Activated T-cell treated with anti-CD3 and anti-CD28 coated beads, Interleukin-2, amount 50 U/mL, for 4 hours (primary cell): ENCODE results near the gene EPN1. TPM values are rescaled to one million over a fixed set of nuclear protein-coding genes. Genes with fewer than 3 reads are reported as not detected.

Experiments
- ATAC-seq, 2 donors: fragments of 200-7000 bp; cut with Tn5 transposase; one replicate each; pipeline ENCODE4 v1.10.0; 2021
- DNase-seq: peaks from one replicate; pipeline ENCODE4 v3.0.0-alpha.2; 2020
- H3K27me3 Mint-ChIP-seq: one replicate; pipeline ENCODE4 v1.8.0; 2021; ENCODE audit warnings: low read depth, mixed read lengths
- H3K36me3 Mint-ChIP-seq: one replicate; pipeline ENCODE4 v1.8.0; 2022; ENCODE audit warnings: mixed read lengths; ENCODE audit not compliant: insufficient read depth
- H3K4me1 Mint-ChIP-seq: one replicate; pipeline ENCODE4 v1.8.0; 2021; ENCODE audit warnings: low read depth, mixed read lengths
- H3K4me3 Mint-ChIP-seq: one replicate; pipeline ENCODE4 v1.8.0; 2021; ENCODE audit warnings: mild to moderate bottlenecking, moderate library complexity, mixed read lengths
- H3K9me3 Mint-ChIP-seq: one replicate; pipeline ENCODE4 v1.8.0; 2021; ENCODE audit warnings: mixed read lengths
- total RNA-seq, 3 donors: library from RNA; stranded (reverse); gene quantifications; one replicate each; pipeline ENCODE4 v1.2.1, GENCODE V29; 2021

The EPN1 gene
- total RNA-seq, 3 donors from 2014 or later = 55.0 to 61.4 (median 55.2) TPM

- H3K4me1 Mint-ChIP-seq = no peaks in the 10 kb centered on the region
- H3K36me3 Mint-ChIP-seq = peaks cover 21% of the 10 kb centered on the region
- H3K4me3 Mint-ChIP-seq = no peak overlapping the region
Measured at GRCh38 chr19:55695511-55696290, 20.7 kb downstream of the EPN1 start.

GRCh38 chr19:55696301-55697068 lies 21.5 kb downstream of the EPN1 start:
- ATAC-seq (no peak), DNase-seq (no peak)
- H3K4me3 Mint-ChIP-seq = no peak overlapping the region
- no peaks in the 10 kb centered on the region for H3K4me1 Mint-ChIP-seq
- H3K36me3 Mint-ChIP-seq = peaks cover 22% of the 10 kb centered on the region
- H3K27me3 Mint-ChIP-seq = no peaks in the 10 kb centered on the region
- no peaks in the 10 kb centered on the region for H3K9me3 Mint-ChIP-seq

More at GRCh38 chr19:55695511-55696290, 20.7 kb downstream of the EPN1 start:
- H3K9me3 Mint-ChIP-seq = no peaks in the 10 kb centered on the region
- ATAC-seq (no peak), DNase-seq (no peak)
- H3K27me3 Mint-ChIP-seq = no peaks in the 10 kb centered on the region

- Mint-ChIP-seq H3K9me3 (no peaks in the 10 kb centered on the region), H3K27me3 (no peaks in the 10 kb centered on the region), H3K4me1 (no peaks in the 10 kb centered on the region), H3K4me3 (no peak overlapping the region), H3K36me3 (peaks cover 22% of the 10 kb centered on the region)
- no peak for DNase-seq
- no peak for ATAC-seq
Measured at GRCh38 chr19:55697069-55697440, 22.0 kb downstream of the EPN1 start.

- H3K4me1 Mint-ChIP-seq = no peaks in the 10 kb centered on the region
- no peaks in the 10 kb centered on the region for H3K27me3 Mint-ChIP-seq
Measured at GRCh38 chr19:55697698-55698097, 22.7 kb downstream of the EPN1 start.

GRCh38 chr19:55698256-55698655 lies 23.2 kb downstream of the EPN1 start:
- H3K4me3 Mint-ChIP-seq = no peak overlapping the region
- DNase-seq = no peak
- no peaks in the 10 kb centered on the region for H3K9me3 Mint-ChIP-seq
- H3K27me3 Mint-ChIP-seq = no peaks in the 10 kb centered on the region
- peaks cover 20% of the 10 kb centered on the region for H3K36me3 Mint-ChIP-seq
- ATAC-seq = no peak
- no peaks in the 10 kb centered on the region for H3K4me1 Mint-ChIP-seq

More at GRCh38 chr19:55697698-55698097, 22.7 kb downstream of the EPN1 start:
- H3K4me3 Mint-ChIP-seq = no peak overlapping the region
- DNase-seq = no peak
- no peak for ATAC-seq
- H3K9me3 Mint-ChIP-seq = no peaks in the 10 kb centered on the region
- peaks cover 22% of the 10 kb centered on the region for H3K36me3 Mint-ChIP-seq

GRCh38 chr19:55699221-55699620 lies 24.2 kb downstream of the EPN1 start:
- no peak for ATAC-seq
- Mint-ChIP-seq H3K27me3 (no peaks in the 10 kb centered on the region), H3K36me3 (peaks cover 18% of the 10 kb centered on the region)

GRCh38 chr19:55700813-55701212 lies 25.8 kb downstream of the EPN1 start:
- Mint-ChIP-seq H3K4me1 (peaks cover 2% of the 10 kb centered on the region), H3K9me3 (no peaks in the 10 kb centered on the region)

More at GRCh38 chr19:55699221-55699620, 24.2 kb downstream of the EPN1 start:
- no peaks in the 10 kb centered on the region for H3K9me3 Mint-ChIP-seq
- H3K4me1 Mint-ChIP-seq = peaks cover 2% of the 10 kb centered on the region
- no peak for DNase-seq
- no peak overlapping the region for H3K4me3 Mint-ChIP-seq

GRCh38 chr19:55702131-55702627 lies 27.2 kb downstream of the EPN1 start:
- peaks cover 13% of the 10 kb centered on the region for H3K36me3 Mint-ChIP-seq
- H3K27me3 Mint-ChIP-seq = no peaks in the 10 kb centered on the region
- DNase-seq = no peak

More at GRCh38 chr19:55700813-55701212, 25.8 kb downstream of the EPN1 start:
- peaks cover 19% of the 10 kb centered on the region for H3K36me3 Mint-ChIP-seq
- H3K4me3 Mint-ChIP-seq = no peak overlapping the region
- DNase-seq = no peak
- no peak for ATAC-seq
- H3K27me3 Mint-ChIP-seq = no peaks in the 10 kb centered on the region

GRCh38 chr19:55703790-55704215 lies 28.8 kb downstream of the EPN1 start:
- Mint-ChIP-seq H3K36me3 (peaks cover 7% of the 10 kb centered on the region), H3K4me3 (no peak overlapping the region), H3K9me3 (no peaks in the 10 kb centered on the region), H3K4me1 (peaks cover 2% of the 10 kb centered on the region), H3K27me3 (no peaks in the 10 kb centered on the region)
- DNase-seq (peak; percentile 37), ATAC-seq (peak; percentile 54 to 70)

More at GRCh38 chr19:55702131-55702627, 27.2 kb downstream of the EPN1 start:
- H3K9me3 Mint-ChIP-seq = no peaks in the 10 kb centered on the region
- ATAC-seq = no peak
- H3K4me1 Mint-ChIP-seq = peaks cover 2% of the 10 kb centered on the region
- no peak overlapping the region for H3K4me3 Mint-ChIP-seq

GRCh38 chr19:55704494-55705245 lies 29.6 kb downstream of the EPN1 start:
- ATAC-seq (no peak), DNase-seq (no peak)
- Mint-ChIP-seq H3K36me3 (peaks cover 7% of the 10 kb centered on the region), H3K4me1 (peaks cover 2% of the 10 kb centered on the region), H3K27me3 (no peaks in the 10 kb centered on the region), H3K9me3 (no peaks in the 10 kb centered on the region), H3K4me3 (no peak overlapping the region)

- no peak for DNase-seq
- Mint-ChIP-seq H3K4me3 (no peak overlapping the region), H3K36me3 (peaks cover 3% of the 10 kb centered on the region), H3K27me3 (no peaks in the 10 kb centered on the region), H3K9me3 (no peaks in the 10 kb centered on the region), H3K4me1 (peaks cover 2% of the 10 kb centered on the region)
- ATAC-seq = no peak
Measured at GRCh38 chr19:55705972-55706371, 30.9 kb downstream of the EPN1 start.

GRCh38 chr19:55711719-55712118 lies 36.7 kb downstream of the EPN1 start:
- Mint-ChIP-seq H3K4me3 (no peak overlapping the region), H3K36me3 (no peaks in the 10 kb centered on the region), H3K27me3 (peaks cover 9% of the 10 kb centered on the region), H3K9me3 (no peaks in the 10 kb centered on the region), H3K4me1 (peaks cover 6% of the 10 kb centered on the region)
- ATAC-seq = no peak
- DNase-seq = no peak

GRCh38 chr19:55712804-55713631 lies 38.0 kb downstream of the EPN1 start:
- Mint-ChIP-seq H3K4me3 (no peak overlapping the region), H3K9me3 (no peaks in the 10 kb centered on the region), H3K36me3 (no peaks in the 10 kb centered on the region), H3K27me3 (peaks cover 20% of the 10 kb centered on the region), H3K4me1 (peaks cover 6% of the 10 kb centered on the region)
- no peak for DNase-seq
- no peak for ATAC-seq
